Measurements from ENCODE around the gene DPY19L1.

- no peak for TF ChIP-seq POLR2AphosphoS5 (IDR thresholded peaks at IDR 0.05)
- TF ChIP-seq CTCF (IDR thresholded peaks at IDR 0.05 in 8 of 11, conservative IDR thresholded peaks at IDR 0.05 in 3 of 11): no peak
Measured at GRCh38 chr7:34931739-34932138, 105.5 kb downstream of the DPY19L1 start.

Measured in spleen (tissue), 7 donors.